ENCODE data around the gene SMURF2. TPM values are rescaled to one million over a fixed set of nuclear protein-coding genes. Genes with fewer than 3 reads are reported as not detected.

Gene SMURF2
- total and polyA plus RNA-seq, 5 donors = 4.7 to 27.2 (median 15.2) TPM

GRCh38 chr17:64571746-64572145 is 90.4 kb downstream of the SMURF2 start:
- no peak for DNase-seq
- H3K27me3 ChIP-seq (ENCODE audit: control insufficient read depth, insufficient read depth) = no peaks in the 10 kb centered on the region
- WGBS = 58% methylated on average over 6 of the region's 6 CpGs
- no peak overlapping the region for H3K4me3 ChIP-seq (ENCODE audit: low read length)
- H3K9me3 ChIP-seq (ENCODE audit: control insufficient read depth, low read length) = no peaks in the 10 kb centered on the region
- ATAC-seq = peak in 1 of 2 donors; percentile 33
- H3K4me1 ChIP-seq (ENCODE audit: control insufficient read depth, insufficient read depth, low read length) = no peaks in the 10 kb centered on the region
- H3K27ac ChIP-seq (ENCODE audit: low read length) = no peak overlapping the region
- intact Hi-C loops (cut with DNase I) = no loop called here

- Histone ChIP-seq H3K4me3 (ENCODE audit: low read length) (no peak overlapping the region), H3K27ac (ENCODE audit: low read length) (no peak overlapping the region), H3K27me3 (ENCODE audit: control insufficient read depth, insufficient read depth) (no peaks in the 10 kb centered on the region), H3K4me1 (ENCODE audit: control insufficient read depth, insufficient read depth, low read length) (no peaks in the 10 kb centered on the region), H3K9me3 (ENCODE audit: control insufficient read depth, low read length) (no peaks in the 10 kb centered on the region)
- ATAC-seq (no peak), DNase-seq (no peak)
- intact Hi-C loops (cut with DNase I) = no loop called here
Measured at GRCh38 chr17:64565563-64565962, 96.5 kb downstream of the SMURF2 start.

DNA sequence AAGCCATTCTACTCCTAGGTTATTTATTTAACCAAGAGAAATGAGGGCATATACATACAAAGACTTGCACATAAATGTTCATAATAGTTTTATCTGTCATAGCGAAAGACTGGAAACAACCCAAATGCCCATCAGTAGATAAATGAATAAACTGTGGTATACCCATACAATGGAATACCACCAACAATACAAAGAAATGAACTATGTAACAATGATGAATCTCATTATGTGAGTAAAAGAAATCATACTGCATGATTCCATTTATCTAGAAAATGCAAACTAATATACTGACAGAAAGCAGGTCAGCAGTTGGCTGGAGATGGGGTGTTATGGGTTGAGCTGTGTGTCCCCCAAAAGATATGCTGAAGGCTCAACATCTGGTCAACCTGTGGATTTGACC is 98.0 kb downstream of the SMURF2 start:
- intact Hi-C loops (cut with DNase I) = no loop called here

DNA sequence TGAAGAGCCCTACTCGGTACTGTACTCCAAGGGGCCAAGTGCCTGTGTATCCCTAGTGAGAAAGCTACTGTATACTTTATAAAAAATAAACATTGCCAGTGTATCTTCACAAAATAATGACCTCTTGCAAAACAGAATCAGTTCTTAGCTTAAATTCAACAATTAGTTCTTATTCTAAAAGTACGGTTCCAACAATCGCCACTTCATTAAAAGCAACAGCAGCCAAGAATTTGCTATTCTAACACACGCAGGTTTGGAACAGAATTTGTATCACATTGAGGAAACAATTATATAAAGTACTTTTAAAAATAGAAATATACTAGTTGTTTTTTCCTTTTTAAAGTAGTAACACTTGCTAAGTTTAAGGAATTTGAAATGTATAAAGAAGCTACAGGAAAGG is 106.8 kb downstream of the SMURF2 start:
- intact Hi-C loops (cut with DNase I) = no loop called here
- 70% methylated on average over 4 of the region's 4 CpGs for WGBS
- Histone ChIP-seq H3K27me3 (ENCODE audit: control insufficient read depth, insufficient read depth) (no peaks in the 10 kb centered on the region), H3K4me3 (ENCODE audit: low read length) (no peak overlapping the region), H3K9me3 (ENCODE audit: control insufficient read depth, low read length) (no peaks in the 10 kb centered on the region), H3K27ac (ENCODE audit: low read length) (no peak overlapping the region), H3K4me1 (ENCODE audit: control insufficient read depth, insufficient read depth, low read length) (no peaks in the 10 kb centered on the region)
- DNase-seq = no peak
- ATAC-seq = no peak

More for the DNA sequence above, 98.0 kb downstream of the SMURF2 start:
- H3K4me1 ChIP-seq (ENCODE audit: control insufficient read depth, insufficient read depth, low read length) = no peaks in the 10 kb centered on the region
- DNase-seq = no peak
- H3K27me3 ChIP-seq (ENCODE audit: control insufficient read depth, insufficient read depth) = no peaks in the 10 kb centered on the region
- H3K27ac ChIP-seq (ENCODE audit: low read length) = no peak overlapping the region
- H3K9me3 ChIP-seq (ENCODE audit: control insufficient read depth, low read length) = no peaks in the 10 kb centered on the region
- no peak for ATAC-seq
- WGBS = 92% methylated on average over 1 of the region's 1 CpG
- H3K4me3 ChIP-seq (ENCODE audit: low read length) = no peak overlapping the region

DNA sequence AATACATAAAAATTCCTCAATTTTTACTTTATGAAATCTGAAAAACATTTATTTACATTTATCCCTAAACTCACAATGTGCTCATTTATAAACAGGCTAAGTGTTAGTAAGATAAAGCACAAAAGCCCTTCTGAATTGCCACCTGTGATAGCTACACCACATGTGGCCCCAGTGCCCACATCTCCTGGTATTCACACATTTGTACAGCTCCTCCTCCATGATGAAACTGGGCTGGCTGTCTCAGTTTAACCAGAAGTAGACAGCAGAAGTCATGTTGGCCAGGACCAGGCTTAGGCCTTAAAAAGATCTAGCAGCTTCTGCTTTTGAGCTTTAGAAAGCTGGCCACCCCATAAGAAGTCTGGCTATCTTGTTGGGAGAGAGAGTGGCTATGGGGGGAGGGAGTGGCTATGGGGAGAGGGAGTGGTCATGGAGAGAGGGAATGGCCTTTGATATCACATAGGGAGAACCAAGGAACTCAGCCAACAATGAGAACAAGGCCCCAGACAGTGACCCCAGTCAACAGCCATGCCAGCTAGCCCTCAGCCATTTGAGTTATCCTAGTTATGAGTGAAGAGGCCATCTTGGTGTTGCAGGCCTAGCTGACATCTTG is 108.0 kb downstream of the SMURF2 start:
- ATAC-seq (peak in 1 of 2 donors; percentile 14), DNase-seq (no peak)
- Histone ChIP-seq H3K4me1 (ENCODE audit: control insufficient read depth, insufficient read depth, low read length) (no peaks in the 10 kb centered on the region), H3K27me3 (ENCODE audit: control insufficient read depth, insufficient read depth) (no peaks in the 10 kb centered on the region), H3K4me3 (ENCODE audit: low read length) (no peak overlapping the region), H3K27ac (ENCODE audit: low read length) (no peak overlapping the region), H3K9me3 (ENCODE audit: control insufficient read depth, low read length) (no peaks in the 10 kb centered on the region)
- intact Hi-C loops (cut with DNase I) = no loop called here

- H3K4me1 ChIP-seq (ENCODE audit: control insufficient read depth, insufficient read depth, low read length) = no peaks in the 10 kb centered on the region
- intact Hi-C loops (cut with DNase I) = no loop called here
- H3K27ac ChIP-seq (ENCODE audit: low read length) = no peak overlapping the region
- WGBS = 85% methylated on average over 5 of the region's 5 CpGs
- no peaks in the 10 kb centered on the region for H3K9me3 ChIP-seq (ENCODE audit: control insufficient read depth, low read length)
- DNase-seq = no peak
- ATAC-seq = no peak
- H3K4me3 ChIP-seq (ENCODE audit: low read length) = no peak overlapping the region
- H3K27me3 ChIP-seq (ENCODE audit: control insufficient read depth, insufficient read depth) = no peaks in the 10 kb centered on the region
Measured at GRCh38 chr17:64551461-64551860, 110.6 kb downstream of the SMURF2 start.

DNA sequence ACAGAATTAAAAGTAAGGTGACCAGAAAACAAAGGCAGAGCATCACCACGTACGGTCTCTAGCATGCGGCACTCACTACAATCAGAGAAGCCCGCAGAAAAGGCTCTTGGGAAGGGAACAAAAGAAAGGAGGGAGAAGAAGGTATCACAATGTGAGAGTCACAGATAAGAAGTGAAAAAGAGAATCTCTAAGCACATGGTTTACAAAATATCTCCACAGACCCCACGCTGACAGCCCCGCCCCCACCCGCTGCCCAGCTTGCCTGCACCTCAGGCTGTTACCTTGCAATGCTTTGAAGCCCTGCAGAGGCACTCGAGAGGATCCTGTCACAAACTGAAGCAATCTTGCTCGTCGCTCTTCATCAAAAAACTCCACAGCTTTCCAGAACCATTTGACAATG is 114.8 kb downstream of the SMURF2 start:
- no peak overlapping the region for H3K27ac ChIP-seq (ENCODE audit: low read length)
- ATAC-seq (no peak), DNase-seq (no peak)
- intact Hi-C loops (cut with DNase I) = no loop called here
- no peaks in the 10 kb centered on the region for H3K4me1 ChIP-seq (ENCODE audit: control insufficient read depth, insufficient read depth, low read length)
- H3K4me3 ChIP-seq (ENCODE audit: low read length) = no peak overlapping the region
- 78% methylated on average over 10 of the region's 10 CpGs for WGBS
- no peaks in the 10 kb centered on the region for H3K27me3 ChIP-seq (ENCODE audit: control insufficient read depth, insufficient read depth)
- H3K9me3 ChIP-seq (ENCODE audit: control insufficient read depth, low read length) = no peaks in the 10 kb centered on the region

GRCh38 chr17:64546716-64547115 is 115.4 kb downstream of the SMURF2 start:
- no peak for ATAC-seq
- no peaks in the 10 kb centered on the region for H3K27me3 ChIP-seq (ENCODE audit: control insufficient read depth, insufficient read depth)
- no peak overlapping the region for H3K27ac ChIP-seq (ENCODE audit: low read length)
- H3K9me3 ChIP-seq (ENCODE audit: control insufficient read depth, low read length) = no peaks in the 10 kb centered on the region
- no peak for DNase-seq
- H3K4me3 ChIP-seq (ENCODE audit: low read length) = no peak overlapping the region
- intact Hi-C loops (cut with DNase I) = no loop called here
- WGBS = 85% methylated on average over 7 of the region's 7 CpGs
- no peaks in the 10 kb centered on the region for H3K4me1 ChIP-seq (ENCODE audit: control insufficient read depth, insufficient read depth, low read length)

GRCh38 chr17:64544742-64545141 is 117.4 kb downstream of the SMURF2 start:
- no peaks in the 10 kb centered on the region for H3K27me3 ChIP-seq (ENCODE audit: control insufficient read depth, insufficient read depth)
- 92% methylated on average over 2 of the region's 2 CpGs for WGBS
- no peak overlapping the region for H3K27ac ChIP-seq (ENCODE audit: low read length)
- no peak for DNase-seq
- H3K4me1 ChIP-seq (ENCODE audit: control insufficient read depth, insufficient read depth, low read length) = no peaks in the 10 kb centered on the region
- intact Hi-C loops (cut with DNase I) = no loop called here
- no peak for ATAC-seq
- no peaks in the 10 kb centered on the region for H3K9me3 ChIP-seq (ENCODE audit: control insufficient read depth, low read length)
- no peak overlapping the region for H3K4me3 ChIP-seq (ENCODE audit: low read length)

DNA sequence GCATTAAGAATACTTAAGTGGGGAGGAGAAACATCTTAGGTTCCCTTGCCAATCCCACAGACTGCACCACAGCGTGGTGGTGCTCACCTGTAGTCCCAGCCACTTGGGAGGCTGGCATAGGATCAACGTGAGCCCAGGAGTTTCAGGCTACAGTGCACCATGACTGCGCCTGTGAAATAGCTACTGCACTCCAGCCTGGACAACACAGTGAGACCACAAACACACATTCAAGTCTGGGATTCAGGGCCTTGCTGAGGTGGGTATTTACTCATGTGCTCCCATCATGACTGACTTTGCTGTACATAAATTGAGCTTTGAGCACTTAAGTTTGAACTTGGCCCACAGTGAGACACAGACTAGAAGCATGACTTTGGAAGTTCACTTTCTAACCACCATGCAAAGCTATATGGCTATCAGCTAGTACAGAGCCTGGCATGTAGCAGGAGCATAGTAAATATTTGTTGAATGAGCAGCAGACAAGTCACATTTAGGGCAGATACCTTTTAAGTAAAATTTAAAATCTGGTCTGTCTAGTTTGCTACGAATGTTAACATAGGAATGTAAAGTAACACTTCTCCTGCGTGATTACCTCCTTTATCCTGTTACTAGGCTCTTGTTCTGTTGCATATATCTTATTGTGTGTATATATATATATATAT is 121.9 kb downstream of the SMURF2 start:
- intact Hi-C loops (cut with DNase I) = no loop called here
- 93% methylated on average over 5 of the region's 5 CpGs for WGBS
- DNase-seq = no peak

DNA sequence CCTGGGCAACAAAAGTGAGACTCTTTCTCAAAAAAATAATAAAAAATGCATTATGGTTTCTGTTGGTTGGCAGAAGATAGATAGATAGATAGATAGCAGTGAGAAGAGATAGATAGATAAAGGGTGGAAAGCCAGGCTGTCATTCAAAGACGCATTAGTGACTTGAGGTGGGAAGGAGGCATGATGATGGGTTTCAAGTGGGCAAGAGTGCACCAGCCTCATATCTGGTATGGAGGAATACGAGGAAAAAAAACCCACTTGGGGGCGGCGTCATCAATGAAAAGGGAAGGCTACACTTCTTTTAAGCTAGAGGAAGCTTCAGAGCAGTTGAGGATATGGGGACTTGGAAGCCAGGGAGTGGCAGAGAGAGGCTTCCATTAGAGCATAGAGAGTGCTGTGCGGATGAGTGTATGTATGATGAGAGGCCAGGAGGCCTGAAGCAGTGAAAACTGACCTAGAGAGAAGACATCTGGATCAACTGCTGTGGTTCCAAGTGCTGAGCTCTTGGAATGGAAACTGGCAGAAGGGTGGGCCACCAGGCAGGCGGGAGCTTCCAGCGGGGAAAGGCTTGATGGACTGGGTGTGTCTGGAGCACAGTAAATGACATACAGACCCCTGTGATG is 123.5 kb downstream of the SMURF2 start:
- intact Hi-C loops (cut with DNase I) = no loop called here
- WGBS = 76% methylated on average over 7 of the region's 7 CpGs
- H3K4me3 ChIP-seq (ENCODE audit: low read length) = no peak overlapping the region
- no peaks in the 10 kb centered on the region for H3K27me3 ChIP-seq (ENCODE audit: control insufficient read depth, insufficient read depth)
- no peak overlapping the region for H3K27ac ChIP-seq (ENCODE audit: low read length)
- DNase-seq = no peak
- H3K9me3 ChIP-seq (ENCODE audit: control insufficient read depth, low read length) = no peaks in the 10 kb centered on the region
- no peaks in the 10 kb centered on the region for H3K4me1 ChIP-seq (ENCODE audit: control insufficient read depth, insufficient read depth, low read length)
- ATAC-seq = peak; percentile 36 to 42

More for the DNA sequence above, 121.9 kb downstream of the SMURF2 start:
- no peaks in the 10 kb centered on the region for H3K27me3 ChIP-seq (ENCODE audit: control insufficient read depth, insufficient read depth)
- H3K4me3 ChIP-seq (ENCODE audit: low read length) = no peak overlapping the region
- no peaks in the 10 kb centered on the region for H3K9me3 ChIP-seq (ENCODE audit: control insufficient read depth, low read length)
- ATAC-seq = no peak
- no peaks in the 10 kb centered on the region for H3K4me1 ChIP-seq (ENCODE audit: control insufficient read depth, insufficient read depth, low read length)
- no peak overlapping the region for H3K27ac ChIP-seq (ENCODE audit: low read length)

All from right cardiac atrium (tissue), 5 donors.